ENCODE data around the gene RNF149.
"Not testable (repeated sequence)": the region's sequence is repeated elsewhere in the genome, so short reads cannot be mapped to it uniquely, and the experiment has no call there.

The RNF149 gene

GRCh38 chr2:101249826-101250225 is 58.7 kb downstream of the RNF149 start:
- TF ChIP-seq GLIS3 (CRISPR knock-in tag; IDR thresholded peaks at IDR 0.05) (no peak), PPARA (CRISPR knock-in tag; IDR thresholded peaks at IDR 0.05; ENCODE audit: borderline replicate concordance) (no peak)
- ATAC-seq: no peak

GRCh38 chr2:101248756-101249155 is 59.7 kb downstream of the RNF149 start:
- ATAC-seq: not testable (repeated sequence)

GRCh38 chr2:101245468-101245867 is 63.0 kb downstream of the RNF149 start:
- ATAC-seq: not testable (repeated sequence)

- not testable (repeated sequence) for ATAC-seq
Measured at GRCh38 chr2:101244899-101245298, 63.6 kb downstream of the RNF149 start.

GRCh38 chr2:101244373-101244772 is 64.1 kb downstream of the RNF149 start:
- ATAC-seq: not testable (repeated sequence)

- TF ChIP-seq TCF4 (CRISPR knock-in tag; IDR thresholded peaks at IDR 0.05; ENCODE audit: borderline replicate concordance): no peak
- TF ChIP-seq CSRNP3 (CRISPR knock-in tag; IDR thresholded peaks at IDR 0.05): no peak
- TF ChIP-seq RARB (CRISPR knock-in tag; IDR thresholded peaks at IDR 0.05): no peak
- TF ChIP-seq CSDC2 (CRISPR knock-in tag; IDR thresholded peaks at IDR 0.05): no peak
- no peak for TF ChIP-seq ISL1 (CRISPR knock-in tag; IDR thresholded peaks at IDR 0.05)
- TF ChIP-seq TSHZ2 (CRISPR knock-in tag; IDR thresholded peaks at IDR 0.05): no peak
- no peak for TF ChIP-seq PPARA (CRISPR knock-in tag; IDR thresholded peaks at IDR 0.05; ENCODE audit: borderline replicate concordance)
- TF ChIP-seq OSR1 (CRISPR knock-in tag; IDR thresholded peaks at IDR 0.05): no peak
- no peak for TF ChIP-seq ZFP3 (CRISPR knock-in tag; IDR thresholded peaks at IDR 0.05)
- TF ChIP-seq ZNF565 (CRISPR knock-in tag; conservative IDR thresholded peaks at IDR 0.05; ENCODE audit: low read depth): no peak
- TF ChIP-seq PATZ1 (CRISPR knock-in tag; IDR thresholded peaks at IDR 0.05; ENCODE audit: borderline replicate concordance): no peak
- no peak for TF ChIP-seq ZC3H10 (CRISPR knock-in tag; IDR thresholded peaks at IDR 0.05)
- TF ChIP-seq ARNTL (CRISPR knock-in tag; IDR thresholded peaks at IDR 0.05; ENCODE audit: borderline replicate concordance, low read depth): no peak
- no peak for TF ChIP-seq GLIS3 (CRISPR knock-in tag; IDR thresholded peaks at IDR 0.05)
- no peak for TF ChIP-seq SNAI2 (CRISPR knock-in tag; IDR thresholded peaks at IDR 0.05)
- TF ChIP-seq POU6F1 (CRISPR knock-in tag; IDR thresholded peaks at IDR 0.05; ENCODE audit: borderline replicate concordance, low read depth): no peak
- ATAC-seq: no peak
Measured at GRCh38 chr2:101241158-101241557, 67.3 kb downstream of the RNF149 start.

GRCh38 chr2:101240694-101241093 is 67.8 kb downstream of the RNF149 start:
- not testable (repeated sequence) for ATAC-seq

GRCh38 chr2:101239760-101240118 is 68.8 kb downstream of the RNF149 start:
- ATAC-seq: not testable (repeated sequence)
